Measurements from ENCODE around the gene PSMB3. TPM values are rescaled to one million over a fixed set of nuclear protein-coding genes. Genes with fewer than 3 reads are reported as not detected.

The PSMB3 gene
- total RNA-seq, result 100 to 1,000 TPM; 131 to 154 TPM
- long read RNA-seq, transcript PSMB3-211 (6 exons, 773 nt), result major isoform, 76 of 79 reads
- long read RNA-seq, partial matches to known transcripts, result 2 of 79 reads
- long read RNA-seq, other reads (novel, unspliced or antisense), result 1 of 79 reads

GRCh38 chr17:38752308-38753070 lies at the start of gene PSMB3:
TSS of gene PSMB3 (plus strand) at chr17:38752741. CDS start at chr17:38752827, 86 bp downstream.
- peak; percentile 98 to 99 for DNase-seq
- intact Hi-C loops (cut with DNase I, micrococcal nuclease), result no loop called here
- peak; percentile 75 for ATAC-seq

- intact Hi-C loops (cut with DNase I, micrococcal nuclease), result no loop called here
- peak in 1 of 2 donors; percentile 62 for DNase-seq
- ATAC-seq, result no peak
Measured at GRCh38 chr17:38702916-38703741, 49.4 kb upstream of the PSMB3 start.

GRCh38 chr17:38703742-38704605 lies 48.6 kb upstream of the PSMB3 start:
- ATAC-seq, result peak; percentile 59
- DNase-seq, result peak; percentile 92 to 94
- intact Hi-C loops (cut with DNase I, micrococcal nuclease), result no loop called here

GRCh38 chr17:38704606-38705522 lies 47.7 kb upstream of the PSMB3 start, which contains the start of gene MLLT6:
TSS of gene MLLT6 (plus strand) at chr17:38705273. CDS start at chr17:38705633, 360 bp downstream.
- ATAC-seq (peak; percentile 42), DNase-seq (peak; percentile 80 to 84)
- intact Hi-C loops (cut with DNase I, micrococcal nuclease), result no loop called here

- intact Hi-C loops (cut with DNase I, micrococcal nuclease), result no loop called here
- no peak for ATAC-seq
- peak in 1 of 2 donors; percentile 66 for DNase-seq
Measured at GRCh38 chr17:38705523-38705802, 47.1 kb upstream of the PSMB3 start.

GRCh38 chr17:38705803-38706504 lies 46.6 kb upstream of the PSMB3 start:
- peak; percentile 57 to 61 for DNase-seq
- ATAC-seq, result no peak
- intact Hi-C loops (cut with DNase I, micrococcal nuclease), result no loop called here

GRCh38 chr17:38706505-38707216 lies 45.9 kb upstream of the PSMB3 start:
- no peak for ATAC-seq
- intact Hi-C loops (cut with DNase I, micrococcal nuclease), result no loop called here
- peak in 1 of 2 donors; percentile 40 for DNase-seq

- intact Hi-C loops (cut with DNase I, micrococcal nuclease), result no loop called here
- no peak for ATAC-seq
- no peak for DNase-seq
Measured at GRCh38 chr17:38707678-38708351, 44.7 kb upstream of the PSMB3 start.

GRCh38 chr17:38709104-38709820 lies 43.3 kb upstream of the PSMB3 start:
- intact Hi-C loops (cut with DNase I, micrococcal nuclease), result no loop called here
- ATAC-seq (no peak), DNase-seq (no peak)

GRCh38 chr17:38709864-38710603 lies 42.5 kb upstream of the PSMB3 start:
- ATAC-seq (no peak), DNase-seq (no peak)
- intact Hi-C loops (cut with DNase I, micrococcal nuclease), result no loop called here

- intact Hi-C loops (cut with DNase I, micrococcal nuclease), result no loop called here
- DNase-seq (no peak), ATAC-seq (no peak)
Measured at GRCh38 chr17:38710604-38710962, 42.0 kb upstream of the PSMB3 start.

GRCh38 chr17:38710985-38711384 lies 41.6 kb upstream of the PSMB3 start:
- ATAC-seq, result no peak
- DNase-seq, result no peak
- intact Hi-C loops (cut with DNase I, micrococcal nuclease), result no loop called here

GRCh38 chr17:38711792-38712571 lies 40.6 kb upstream of the PSMB3 start:
- intact Hi-C loops (cut with DNase I, micrococcal nuclease), result no loop called here
- DNase-seq, result no peak
- no peak for ATAC-seq

- ATAC-seq (no peak), DNase-seq (no peak)
- intact Hi-C loops (cut with DNase I, micrococcal nuclease), result no loop called here
Measured at GRCh38 chr17:38712593-38712992, 39.9 kb upstream of the PSMB3 start.

Data from left colon (tissue), 2 donors.